GM21515 (cell line): ENCODE data around the gene COPS8.

ENCODE experiments used
- ATAC-seq: cut with Tn5 transposase; IDR thresholded peaks from one replicate; pipeline ENCODE4 v1.9.1; 2021; ENCODE audit not compliant: unreplicated experiment

The COPS8 gene

GRCh38 chr2:237064203-237065070 lies 21.3 kb upstream of the COPS8 start:
- no peak for ATAC-seq

- ATAC-seq = no peak
Measured at GRCh38 chr2:237065071-237065377, 20.7 kb upstream of the COPS8 start.

GRCh38 chr2:237066396-237066795 lies 19.3 kb upstream of the COPS8 start:
- ATAC-seq = no peak

GRCh38 chr2:237068005-237068576 lies 17.6 kb upstream of the COPS8 start:
- ATAC-seq = no peak

GRCh38 chr2:237072067-237072931 lies 13.4 kb upstream of the COPS8 start:
- no peak for ATAC-seq

- ATAC-seq = no peak
Measured at GRCh38 chr2:237073552-237073951, 12.1 kb upstream of the COPS8 start.

- no peak for ATAC-seq
Measured at GRCh38 chr2:237074211-237074993, 11.3 kb upstream of the COPS8 start.

- ATAC-seq = no peak
Measured at GRCh38 chr2:237075749-237076599, 9.7 kb upstream of the COPS8 start.

GRCh38 chr2:237081596-237081995 lies 4.1 kb upstream of the COPS8 start:
- no peak for ATAC-seq

GRCh38 chr2:237083026-237083425 lies 2.7 kb upstream of the COPS8 start:
- no peak for ATAC-seq

GRCh38 chr2:237084444-237084843 lies 1.2 kb upstream of the COPS8 start:
- no peak for ATAC-seq

- ATAC-seq = no peak
Measured at GRCh38 chr2:237090906-237091305, 5.2 kb downstream of the COPS8 start.

- no peak for ATAC-seq
Measured at GRCh38 chr2:237091779-237092436, 6.2 kb downstream of the COPS8 start.

- no peak for ATAC-seq
Measured at GRCh38 chr2:237092506-237092905, 6.8 kb downstream of the COPS8 start.

- no peak for ATAC-seq
Measured at GRCh38 chr2:237092920-237093781, 7.5 kb downstream of the COPS8 start.

GRCh38 chr2:237096201-237096600 lies 10.5 kb downstream of the COPS8 start:
- no peak for ATAC-seq

GRCh38 chr2:237096911-237097310 lies 11.2 kb downstream of the COPS8 start:
- no peak for ATAC-seq

GRCh38 chr2:237097326-237097910 lies 11.7 kb downstream of the COPS8 start:
- no peak for ATAC-seq
